Osteoblast (primary cell): ENCODE results near the gene PSAPL1. TPM values are rescaled to one million over a fixed set of nuclear protein-coding genes. Genes with fewer than 3 reads are reported as not detected.

Experiments
- DNase-seq: peaks from one replicate; pipeline ENCODE4 v3.0.0; 2011; ENCODE audit warnings: low spot score, mixed read lengths; ENCODE audit not compliant: insufficient read length; ENCODE audit errors: missing footprints
- H2AFZ ChIP-seq: 2 replicates; pipeline ENCODE4 v1.6.0; 2011; ENCODE audit warnings: mild to moderate bottlenecking, low read length
- H3K27ac ChIP-seq: 2 replicates; pipeline ENCODE4 v1.5.1; 2011; ENCODE audit warnings: mild to moderate bottlenecking, low read depth, low read length, moderate library complexity
- H3K27me3 ChIP-seq: 2 replicates; pipeline ENCODE4 v1.6.0; 2012; ENCODE audit warnings: mild to moderate bottlenecking, control low read depth, inconsistent platforms, low read length, moderate library complexity; ENCODE audit not compliant: insufficient read depth
- H3K36me3 ChIP-seq: 2 replicates; pipeline ENCODE4 v1.5.1; 2011; ENCODE audit warnings: mild to moderate bottlenecking, low read length, control low read depth, moderate library complexity; ENCODE audit not compliant: insufficient read depth
- H3K4me1 ChIP-seq: 2 replicates; pipeline ENCODE4 v1.5.1; 2011; ENCODE audit warnings: mild to moderate bottlenecking, low read length, control low read depth, moderate library complexity; ENCODE audit not compliant: insufficient read depth
- H3K4me2 ChIP-seq: 2 replicates; pipeline ENCODE4 v1.6.0; 2011; ENCODE audit warnings: mild to moderate bottlenecking, low read length; ENCODE audit not compliant: insufficient read depth
- H3K4me3 ChIP-seq: fragments of 200-600 bp; sonication (generic); 3 replicates; pipeline ENCODE4 v1.5.1; 2012; ENCODE audit warnings: mild to moderate bottlenecking, low read length, inconsistent platforms; ENCODE audit not compliant: insufficient read depth
- H3K79me2 ChIP-seq: 2 replicates; pipeline ENCODE4 v1.6.0; 2012; ENCODE audit warnings: mild to moderate bottlenecking, low read length, control low read depth, inconsistent platforms; ENCODE audit not compliant: insufficient read depth
- H3K9me3 ChIP-seq: 2 replicates; pipeline ENCODE4 v1.5.1; 2011; ENCODE audit warnings: low read depth, low read length, control low read depth
- H4K20me1 ChIP-seq: 2 replicates; pipeline ENCODE4 v1.6.0; 2012; ENCODE audit warnings: mild to moderate bottlenecking, low read length, control low read depth; ENCODE audit not compliant: insufficient read depth
- CTCF ChIP-seq: IDR thresholded peaks from 2 replicates; pipeline ENCODE4 v1.5.1; 2011; ENCODE audit warnings: mild to moderate bottlenecking, low read depth, low read length, moderate library complexity; ENCODE audit errors: extremely low read depth
- total RNA-seq: library from RNA; depleted of rRNA; stranded (reverse); fragments of >200 nt; gene quantifications from 2 replicates; pipeline ENCODE4 v1.2.3, GENCODE V29; 2012

PSAPL1 gene
- total RNA-seq, 1 donor = not detected

- Histone ChIP-seq H3K36me3 (no peaks in the 10 kb centered on the region), H4K20me1 (no peaks in the 10 kb centered on the region), H3K27ac (no peak overlapping the region), H3K27me3 (peaks cover 5% of the 10 kb centered on the region), H2AFZ (no peak overlapping the region), H3K79me2 (no peaks in the 10 kb centered on the region), H3K4me1 (no peaks in the 10 kb centered on the region), H3K4me2 (no peak overlapping the region), H3K4me3 (no peak overlapping the region), H3K9me3 (no peaks in the 10 kb centered on the region)
- no peak for TF ChIP-seq CTCF
- no peak for DNase-seq
Measured at GRCh38 chr4:7473081-7473480, 38.4 kb upstream of the PSAPL1 start.

- Histone ChIP-seq H3K9me3 (no peaks in the 10 kb centered on the region), H2AFZ (no peak overlapping the region), H3K36me3 (no peaks in the 10 kb centered on the region), H3K27ac (no peak overlapping the region), H3K4me3 (no peak overlapping the region), H3K4me2 (no peak overlapping the region), H3K27me3 (peaks cover 8% of the 10 kb centered on the region), H3K4me1 (no peaks in the 10 kb centered on the region), H3K79me2 (no peaks in the 10 kb centered on the region), H4K20me1 (no peaks in the 10 kb centered on the region)
- TF ChIP-seq CTCF = no peak
- no peak for DNase-seq
Measured at GRCh38 chr4:7472442-7473013, 37.8 kb upstream of the PSAPL1 start.

GRCh38 chr4:7470522-7471128 lies 35.9 kb upstream of the PSAPL1 start:
- H3K4me1 ChIP-seq = no peaks in the 10 kb centered on the region
- H3K36me3 ChIP-seq = no peaks in the 10 kb centered on the region
- H4K20me1 ChIP-seq = no peaks in the 10 kb centered on the region
- H3K4me3 ChIP-seq = no peak overlapping the region
- no peaks in the 10 kb centered on the region for H3K9me3 ChIP-seq
- H2AFZ ChIP-seq = no peak overlapping the region
- no peak overlapping the region for H3K4me2 ChIP-seq
- no peak for TF ChIP-seq CTCF
- H3K27me3 ChIP-seq = peaks cover 8% of the 10 kb centered on the region
- DNase-seq = no peak
- no peak overlapping the region for H3K27ac ChIP-seq
- no peaks in the 10 kb centered on the region for H3K79me2 ChIP-seq

GRCh38 chr4:7470111-7470510 lies 35.4 kb upstream of the PSAPL1 start:
- no peaks in the 10 kb centered on the region for H3K4me1 ChIP-seq
- H3K27ac ChIP-seq = no peak overlapping the region
- no peak overlapping the region for H2AFZ ChIP-seq
- H3K4me3 ChIP-seq = no peak overlapping the region
- no peak overlapping the region for H3K4me2 ChIP-seq
- no peaks in the 10 kb centered on the region for H3K36me3 ChIP-seq
- H3K79me2 ChIP-seq = no peaks in the 10 kb centered on the region
- TF ChIP-seq CTCF = no peak
- H4K20me1 ChIP-seq = no peaks in the 10 kb centered on the region
- no peak for DNase-seq
- peaks cover 8% of the 10 kb centered on the region for H3K27me3 ChIP-seq
- H3K9me3 ChIP-seq = no peaks in the 10 kb centered on the region
